Immature natural killer cell (primary cell): ENCODE results near the gene BHMT. TPM values are rescaled to one million over a fixed set of nuclear protein-coding genes. Genes with fewer than 3 reads are reported as not detected.

Experiments
- DNase-seq, 3 donors: peaks; one replicate each; pipeline ENCODE4 v3.0.0; 2022; ENCODE audit warnings: mixed read lengths in 1 of 3
- H3K27ac Mint-ChIP-seq, 6 donors: one replicate each; pipeline ENCODE4 v1.8.0; 2020; ENCODE audit warnings: mixed read lengths in 6 of 6, mild to moderate bottlenecking in 5 of 6, inconsistent platforms in 4 of 6, moderate library complexity in 3 of 6
- H3K27me3 Mint-ChIP-seq, 3 donors: one replicate each; pipeline ENCODE4 v1.8.0; 2020 to 2021; ENCODE audit warnings: low read depth in 3 of 3, mild to moderate bottlenecking in 3 of 3, mixed read lengths in 3 of 3, moderate library complexity in 3 of 3, inconsistent platforms in 1 of 3
- H3K36me3 Mint-ChIP-seq, 3 donors: one replicate each; pipeline ENCODE4 v1.8.0; 2020; ENCODE audit warnings: mixed read lengths in 3 of 3, inconsistent platforms in 2 of 3, mild to moderate bottlenecking in 2 of 3
- H3K4me1 Mint-ChIP-seq, 2 donors: one replicate each; pipeline ENCODE4 v1.8.0; 2020; ENCODE audit warnings: inconsistent platforms in 2 of 2, mild to moderate bottlenecking in 2 of 2, mixed read lengths in 2 of 2, moderate library complexity in 1 of 2
- H3K4me3 Mint-ChIP-seq, 5 donors: one replicate each; pipeline ENCODE4 v1.8.0; 2020; ENCODE audit warnings: mild to moderate bottlenecking in 5 of 5, mixed read lengths in 5 of 5, inconsistent platforms in 3 of 5, moderate library complexity in 3 of 5
- H3K9me3 Mint-ChIP-seq, 6 donors: one replicate each; pipeline ENCODE4 v1.8.0; 2020; ENCODE audit warnings: mild to moderate bottlenecking in 6 of 6, mixed read lengths in 6 of 6, inconsistent platforms in 4 of 6, moderate library complexity in 3 of 6
- polyA plus RNA-seq, 3 donors: library from polyadenylated mRNA; unstranded; fragments of 300-500 nt; fragmentation: Illumina TruSeq; gene quantifications; one replicate each; pipeline ENCODE4 v1.2.3, GENCODE V29; 2021

BHMT gene, protein sequence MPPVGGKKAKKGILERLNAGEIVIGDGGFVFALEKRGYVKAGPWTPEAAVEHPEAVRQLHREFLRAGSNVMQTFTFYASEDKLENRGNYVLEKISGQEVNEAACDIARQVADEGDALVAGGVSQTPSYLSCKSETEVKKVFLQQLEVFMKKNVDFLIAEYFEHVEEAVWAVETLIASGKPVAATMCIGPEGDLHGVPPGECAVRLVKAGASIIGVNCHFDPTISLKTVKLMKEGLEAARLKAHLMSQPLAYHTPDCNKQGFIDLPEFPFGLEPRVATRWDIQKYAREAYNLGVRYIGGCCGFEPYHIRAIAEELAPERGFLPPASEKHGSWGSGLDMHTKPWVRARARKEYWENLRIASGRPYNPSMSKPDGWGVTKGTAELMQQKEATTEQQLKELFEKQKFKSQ
- polyA plus RNA-seq = not detected

GRCh38 chr5:79111387-79111959, at the start of gene BHMT:
TSS of gene BHMT (plus strand) at chr5:79111809. CDS start at chr5:79111886, 77 bp downstream.
- no peak within 1 kb of the TSS for H3K4me3 Mint-ChIP-seq
- no peaks in the 10 kb centered on the region for H3K4me1 Mint-ChIP-seq
- no peak within 1 kb of the TSS for H3K27ac Mint-ChIP-seq
- peaks cover 0 to 17% (median 10%) of the 10 kb centered on the region in 3 donors for H3K27me3 Mint-ChIP-seq
- no peaks in the 10 kb centered on the region for H3K36me3 Mint-ChIP-seq
- no peaks in the 10 kb centered on the region for H3K9me3 Mint-ChIP-seq
- DNase-seq = no peak

DNA sequence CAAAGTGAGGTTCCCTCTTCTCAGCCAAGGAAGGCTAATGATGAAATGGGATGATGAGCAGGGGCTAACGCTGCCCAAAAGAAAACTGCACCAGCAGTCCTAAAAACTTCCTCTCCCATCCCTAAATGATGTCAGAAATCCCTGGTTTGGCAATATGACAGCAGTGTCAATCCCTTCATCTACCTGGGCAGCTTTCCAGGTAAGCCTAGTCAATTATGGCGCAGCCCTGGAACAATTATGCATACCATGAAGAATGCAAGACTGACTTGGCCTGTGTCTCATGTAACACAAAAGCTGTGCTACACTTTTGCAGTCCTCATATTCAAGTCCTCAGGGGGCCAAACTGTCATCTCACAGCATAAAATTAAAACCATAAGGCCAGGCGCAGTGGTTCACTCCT, 49.2 kb upstream of the BHMT start:
- no peak for DNase-seq
- no peak overlapping the region for H3K4me3 Mint-ChIP-seq
- no peaks in the 10 kb centered on the region for H3K9me3 Mint-ChIP-seq
- no peak overlapping the region for H3K27ac Mint-ChIP-seq
- H3K36me3 Mint-ChIP-seq = no peaks in the 10 kb centered on the region
- no peaks in the 10 kb centered on the region for H3K4me1 Mint-ChIP-seq
- peaks cover 4 to 10% (median 6%) of the 10 kb centered on the region in 3 donors for H3K27me3 Mint-ChIP-seq

- no peak within 1 kb of the TSS for H3K4me3 Mint-ChIP-seq
- no peaks in the 10 kb centered on the region for H3K36me3 Mint-ChIP-seq
- H3K4me1 Mint-ChIP-seq = no peaks in the 10 kb centered on the region
- H3K27me3 Mint-ChIP-seq = peaks cover 8 to 20% (median 10%) of the 10 kb centered on the region in 3 donors
- no peak within 1 kb of the TSS for H3K27ac Mint-ChIP-seq
- no peak for DNase-seq
- H3K9me3 Mint-ChIP-seq = no peaks in the 10 kb centered on the region
Measured at GRCh38 chr5:79069488-79070349, 41.9 kb upstream of the BHMT start, which contains the start of the genes BHMT2 and DMGDH. TSS of gene BHMT2 (plus strand) at chr5:79069767. CDS start at chr5:79069783, 16 bp downstream. TSS of gene DMGDH (minus strand) at chr5:79069674. CDS start at chr5:79069620, 54 bp downstream.

DNA sequence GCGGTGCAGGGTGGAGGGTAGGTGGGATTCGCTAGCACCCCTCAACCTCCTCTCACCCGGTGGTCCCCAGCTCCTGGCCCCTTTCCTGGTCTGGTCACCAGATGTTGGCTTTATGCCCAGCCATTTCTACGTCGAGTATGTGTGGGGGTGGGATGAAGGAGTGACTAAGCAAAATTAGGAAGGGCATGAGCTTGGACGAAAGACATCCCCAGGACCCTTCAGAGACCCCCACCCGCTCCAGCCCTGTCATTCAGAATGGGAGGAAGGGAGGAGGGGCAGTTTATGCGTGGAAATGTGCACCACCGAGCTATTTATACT, 41.3 kb upstream of the BHMT start:
- Mint-ChIP-seq H3K27ac (no peak overlapping the region), H3K9me3 (no peaks in the 10 kb centered on the region), H3K4me3 (no peak overlapping the region), H3K4me1 (no peaks in the 10 kb centered on the region), H3K27me3 (peaks cover 8 to 20% (median 8%) of the 10 kb centered on the region in 3 donors), H3K36me3 (no peaks in the 10 kb centered on the region)
- DNase-seq = no peak

GRCh38 chr5:79074641-79075040, 37.0 kb upstream of the BHMT start:
- Mint-ChIP-seq H3K27ac (no peak overlapping the region), H3K4me3 (no peak overlapping the region), H3K4me1 (peaks cover 0 to 17% of the 10 kb centered on the region in 2 donors), H3K9me3 (no peaks in the 10 kb centered on the region), H3K36me3 (no peaks in the 10 kb centered on the region), H3K27me3 (peaks cover 3 to 13% (median 6%) of the 10 kb centered on the region in 3 donors)
- DNase-seq = no peak

DNA sequence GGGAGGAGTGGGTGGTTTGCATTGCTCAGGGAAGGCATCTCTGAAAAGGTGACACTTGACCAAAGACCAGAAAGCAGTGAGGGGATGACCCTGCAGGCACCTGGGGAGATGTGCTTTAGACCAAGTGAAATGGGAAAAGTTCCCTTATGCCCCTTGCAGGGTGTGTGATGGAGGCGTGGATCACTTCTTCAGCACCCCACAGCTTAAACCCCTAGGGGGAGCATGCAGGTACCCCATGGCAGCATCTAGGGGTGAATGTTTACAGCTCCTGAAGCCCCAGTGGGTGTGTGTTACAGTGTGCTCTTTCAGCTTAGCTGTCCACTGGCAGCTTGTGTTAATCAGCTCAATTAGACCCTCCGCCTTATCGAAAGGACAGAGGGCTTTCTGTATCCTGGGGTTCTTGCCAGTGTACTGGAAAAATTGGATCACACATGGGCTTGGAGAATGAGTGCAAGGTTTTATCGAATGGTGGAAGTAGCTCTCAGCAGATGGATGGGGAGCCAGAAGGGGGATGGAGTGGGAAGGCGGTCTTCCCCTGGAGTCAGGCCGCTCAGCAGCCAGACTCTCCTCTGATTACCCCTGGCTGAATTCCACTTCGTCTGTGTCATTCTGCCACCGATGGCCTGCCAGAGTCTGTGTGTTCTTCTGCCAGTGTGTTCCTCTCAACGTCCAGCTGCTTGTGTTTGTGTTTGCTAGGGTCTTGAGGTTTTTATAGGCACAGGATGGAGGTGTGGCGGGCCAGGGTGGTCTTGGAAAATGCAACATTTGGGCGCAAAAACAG, 35.8 kb upstream of the BHMT start:
- H3K9me3 Mint-ChIP-seq = no peaks in the 10 kb centered on the region
- DNase-seq = no peak
- peaks cover 0 to 17% of the 10 kb centered on the region in 2 donors for H3K4me1 Mint-ChIP-seq
- H3K27me3 Mint-ChIP-seq = peaks cover 3 to 9% (median 6%) of the 10 kb centered on the region in 3 donors
- H3K27ac Mint-ChIP-seq = no peak overlapping the region
- H3K36me3 Mint-ChIP-seq = no peaks in the 10 kb centered on the region
- no peak overlapping the region for H3K4me3 Mint-ChIP-seq

DNA sequence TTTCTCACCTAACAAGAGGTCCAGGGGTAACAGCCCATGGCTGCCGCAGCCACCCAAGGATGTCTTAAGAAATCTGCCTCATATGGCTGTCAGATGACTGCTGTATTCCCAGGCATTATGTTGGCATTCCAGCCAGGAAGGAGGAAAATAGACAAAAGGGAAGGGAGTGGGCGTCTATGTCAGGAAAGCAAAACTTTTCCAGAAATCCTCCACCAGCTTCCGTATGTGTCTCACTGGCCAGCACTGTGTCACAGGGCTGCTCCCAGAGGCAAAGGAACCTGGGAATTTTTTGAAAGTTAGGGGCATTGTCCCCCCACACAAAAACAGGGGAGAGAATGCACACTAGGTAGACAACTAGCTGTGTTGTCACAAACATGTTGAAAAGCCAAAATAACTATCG, 34.8 kb upstream of the BHMT start:
- Mint-ChIP-seq H3K4me3 (no peak overlapping the region), H3K9me3 (no peaks in the 10 kb centered on the region), H3K4me1 (peaks cover 0 to 17% of the 10 kb centered on the region in 2 donors), H3K27ac (no peak overlapping the region), H3K36me3 (no peaks in the 10 kb centered on the region), H3K27me3 (peaks cover 3 to 6% (median 5%) of the 10 kb centered on the region in 3 donors)
- no peak for DNase-seq

DNA sequence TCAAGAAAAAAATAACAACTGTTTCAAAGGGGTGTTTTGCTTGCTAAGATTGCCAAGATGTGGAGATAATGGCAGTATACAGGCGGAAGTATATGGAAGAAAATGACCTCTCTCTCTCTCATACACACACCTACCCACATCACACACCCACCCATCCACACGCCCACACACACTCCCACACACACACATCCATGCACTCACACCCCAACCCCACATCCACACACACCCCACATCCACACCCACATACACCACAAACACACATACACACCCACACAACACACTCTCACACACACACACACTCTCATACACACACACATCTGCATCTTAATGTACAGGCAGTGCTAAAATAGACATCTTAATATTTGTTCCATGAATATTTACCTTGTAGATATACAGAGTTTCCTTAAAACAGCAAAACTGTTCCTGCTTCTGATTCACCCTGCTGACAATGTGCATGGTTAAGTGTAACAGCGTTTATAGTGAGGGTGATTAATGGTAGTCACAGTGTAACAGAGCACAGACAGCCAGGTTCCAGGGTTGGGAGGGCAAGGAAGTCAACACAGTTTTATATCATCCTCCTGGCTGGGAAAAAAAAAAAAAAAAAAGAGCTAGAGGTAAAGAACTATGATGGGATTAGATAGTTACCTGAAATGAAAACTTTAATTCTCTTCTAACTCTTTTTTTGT, 33.8 kb upstream of the BHMT start:
- Mint-ChIP-seq H3K9me3 (no peaks in the 10 kb centered on the region), H3K27me3 (peaks cover 2 to 5% (median 3%) of the 10 kb centered on the region in 3 donors), H3K27ac (no peak overlapping the region), H3K4me3 (no peak overlapping the region), H3K4me1 (peaks cover 0 to 17% of the 10 kb centered on the region in 2 donors), H3K36me3 (no peaks in the 10 kb centered on the region)
- DNase-seq = no peak

DNA sequence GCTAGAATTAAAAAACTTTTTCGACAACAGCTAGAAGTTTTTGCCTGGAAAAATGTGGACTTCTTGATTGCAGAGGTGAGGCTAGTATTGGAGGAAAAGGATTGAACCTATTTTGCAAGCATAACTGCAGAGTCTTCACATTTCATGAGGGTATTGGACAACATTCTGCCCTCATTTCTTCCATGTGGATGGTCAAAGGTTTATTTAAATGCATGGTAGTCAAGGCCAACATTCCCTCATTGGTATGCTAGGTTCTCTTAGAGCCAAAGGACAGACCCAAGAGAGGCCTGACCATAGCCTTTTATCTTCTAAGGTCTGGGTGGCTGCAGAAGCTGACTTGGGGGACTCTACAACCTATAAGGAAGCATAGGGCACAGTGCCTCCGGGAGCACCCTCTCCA, 30.8 kb upstream of the BHMT start:
- Mint-ChIP-seq H3K4me3 (no peak overlapping the region), H3K36me3 (no peaks in the 10 kb centered on the region), H3K27me3 (peaks cover 2 to 5% (median 4%) of the 10 kb centered on the region in 3 donors), H3K27ac (no peak overlapping the region), H3K9me3 (no peaks in the 10 kb centered on the region), H3K4me1 (peaks cover 0 to 17% of the 10 kb centered on the region in 2 donors)
- no peak for DNase-seq

- Mint-ChIP-seq H3K27me3 (peaks cover 2 to 5% (median 4%) of the 10 kb centered on the region in 3 donors), H3K4me3 (no peak overlapping the region), H3K9me3 (no peaks in the 10 kb centered on the region), H3K4me1 (peaks cover 0 to 13% of the 10 kb centered on the region in 2 donors), H3K36me3 (no peaks in the 10 kb centered on the region), H3K27ac (no peak overlapping the region)
- DNase-seq = no peak
Measured at GRCh38 chr5:79081779-79082178, 29.8 kb upstream of the BHMT start.

DNA sequence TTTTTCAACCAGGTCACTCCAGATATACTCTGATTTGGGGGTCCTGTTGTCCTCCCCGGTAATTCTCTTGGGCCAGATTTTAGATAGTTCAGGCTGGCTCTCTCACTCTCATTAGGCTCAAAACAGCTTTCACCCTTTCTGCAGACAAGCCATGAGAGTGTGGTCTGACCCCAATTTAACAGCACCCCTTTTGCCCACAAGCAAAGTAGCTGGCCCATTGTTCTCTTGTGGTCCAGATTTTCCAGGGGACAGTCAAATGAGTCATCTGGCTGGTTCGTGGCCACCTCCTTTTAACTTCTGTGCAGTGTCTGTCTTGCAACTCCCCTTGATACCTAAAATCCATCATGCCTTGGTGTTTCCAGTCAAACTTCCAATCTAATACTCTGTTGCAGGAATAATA, 25.5 kb upstream of the BHMT start:
- Mint-ChIP-seq H3K27ac (no peak overlapping the region), H3K9me3 (no peaks in the 10 kb centered on the region), H3K4me1 (no peaks in the 10 kb centered on the region), H3K36me3 (no peaks in the 10 kb centered on the region), H3K27me3 (peaks cover 2 to 6% (median 3%) of the 10 kb centered on the region in 3 donors), H3K4me3 (no peak overlapping the region)
- DNase-seq = no peak

- no peaks in the 10 kb centered on the region for H3K4me1 Mint-ChIP-seq
- no peak for DNase-seq
- H3K9me3 Mint-ChIP-seq = no peaks in the 10 kb centered on the region
- H3K27ac Mint-ChIP-seq = no peak overlapping the region
- H3K36me3 Mint-ChIP-seq = no peaks in the 10 kb centered on the region
- no peak overlapping the region for H3K4me3 Mint-ChIP-seq
- peaks cover 0 to 6% (median 2%) of the 10 kb centered on the region in 3 donors for H3K27me3 Mint-ChIP-seq
Measured at GRCh38 chr5:79088507-79088906, 23.1 kb upstream of the BHMT start.

- Mint-ChIP-seq H3K27ac (no peak overlapping the region), H3K9me3 (peaks cover 0 to 2% (median under 1%) of the 10 kb centered on the region in 6 donors), H3K27me3 (peaks cover 0 to 4% (median 2%) of the 10 kb centered on the region in 3 donors), H3K36me3 (no peaks in the 10 kb centered on the region), H3K4me1 (no peaks in the 10 kb centered on the region), H3K4me3 (no peak overlapping the region)
- DNase-seq = no peak
Measured at GRCh38 chr5:79091064-79091463, 20.5 kb upstream of the BHMT start.
